HepG2 (cell line): Measurements from ENCODE around the gene AIF1. TPM values are rescaled to one million over a fixed set of nuclear protein-coding genes. Genes with fewer than 3 reads are reported as not detected.

Experiments
- ATAC-seq: fragments of 200-7000 bp; cut with Tn5 transposase; 3 replicates; pipeline ENCODE4 v1.9.1; 2020; ENCODE audit warnings: mild to moderate bottlenecking, moderate library complexity
- BruUV-seq: library from RNA; stranded (reverse); fragments of 400-500 nt; replicated peaks from 2 replicates; lab custom pipeline; 2021; lab: Mats Ljungman, UMichigan
- CTCF ChIA-PET: fragments of 300-600 bp; formaldehyde crosslinking; extraction: SDS; loops from one replicate; lab custom pipeline; 2021; ENCODE audit warnings: low total read pairs, inconsistent platforms, low intra/inter-chr PET ratio; lab: Yijun Ruan, JAX
- POLR2A ChIA-PET: fragments of 350-600 bp; sonication (Branson Sonifier 250); formaldehyde crosslinking; loops from one replicate; lab custom pipeline; 2020; ENCODE audit warnings: antibody characterized with exemption, inconsistent platforms; lab: Yijun Ruan, JAX
- DNase-seq: peaks from one replicate; pipeline ENCODE4 v3.0.0-alpha.2; 2015; ENCODE audit warnings: low spot score
- FAIRE-seq: peaks from 3 replicates; lab custom pipeline; 2011; peaks lifted over from hg19 to GRCh38; lab: Jason Lieb, UNC
- H2AFZ ChIP-seq: one replicate; pipeline ENCODE4 v1.6.1; 2011; ENCODE audit warnings: low read length, inconsistent platforms
- H3K27ac ChIP-seq: fragments of 300-600 bp; 3 replicates; pipeline ENCODE4 v1.8.0; 2011; ENCODE audit warnings: mixed run types, mild to moderate bottlenecking, mixed read lengths, low read length, inconsistent platforms; ENCODE audit not compliant: insufficient read depth; ENCODE audit errors: extremely low read length
- H3K27me3 ChIP-seq, 2 experiments: fragments of 200-600 bp in 1 of 2; 2 replicates in 1 of 2; 3 replicates in 1 of 2; pipeline versions ENCODE4 v1.6.0 to v1.8.0; 2011; ENCODE audit warnings: low read length in 2 of 2, mild to moderate bottlenecking in 2 of 2, moderate library complexity in 2 of 2, inconsistent platforms in 1 of 2; ENCODE audit not compliant: insufficient read depth in 2 of 2, control insufficient read depth in 1 of 2
- H3K36me3 ChIP-seq, 2 experiments: fragments of 200-600 bp in 1 of 2; replicated peaks in 1 of 2; 2 replicates in 1 of 2; 3 replicates in 1 of 2; pipeline versions ENCODE4 v1.5.1 to v1.8.0; 2011; ENCODE audit warnings: low read length in 2 of 2, inconsistent platforms in 1 of 2; ENCODE audit not compliant: insufficient read depth in 2 of 2, control insufficient read depth in 1 of 2
- H3K4me1 ChIP-seq: 2 replicates; pipeline ENCODE4 v1.5.1; 2012; ENCODE audit warnings: low read length, inconsistent platforms; ENCODE audit not compliant: insufficient read depth
- H3K4me2 ChIP-seq: 2 replicates; pipeline ENCODE4 v1.6.0; 2011; ENCODE audit warnings: low read depth, low read length, inconsistent platforms
- H3K4me3 ChIP-seq, 3 experiments: fragments of 200-600 bp in 1 of 3; sonication (generic), shearing (Covaris generic) in 1 of 3; replicated peaks in 1 of 3; 2 replicates each; pipeline ENCODE4 v1.5.1; 2011 to 2016; ENCODE audit warnings: low read length in 3 of 3, inconsistent platforms in 2 of 3, low read depth in 2 of 3, mild to moderate bottlenecking in 2 of 3, control low read depth in 1 of 3, mixed read lengths in 1 of 3; ENCODE audit not compliant: insufficient read depth in 1 of 3
- H3K79me2 ChIP-seq: one replicate; pipeline ENCODE4 v1.6.1; 2011; ENCODE audit warnings: low read length, inconsistent platforms; ENCODE audit not compliant: insufficient read depth
- H3K9ac ChIP-seq: 2 replicates; pipeline ENCODE4 v1.6.0; 2011; ENCODE audit warnings: mild to moderate bottlenecking, low read depth, low read length, inconsistent platforms; ENCODE audit not compliant: insufficient read depth
- H3K9me3 ChIP-seq: 2 replicates; pipeline ENCODE4 v1.5.1; 2012; ENCODE audit warnings: mild to moderate bottlenecking, low read length
- H4K20me1 ChIP-seq: 2 replicates; pipeline ENCODE4 v1.6.0; 2011; ENCODE audit warnings: inconsistent platforms, mild to moderate bottlenecking, low read length, moderate library complexity; ENCODE audit not compliant: insufficient read depth
- AGO2 ChIP-seq: fragments of 200-400 bp; formaldehyde crosslinking; optimal IDR thresholded peaks from 2 replicates; pipeline ENCODE3; 2017; ENCODE audit warnings: mild to moderate bottlenecking, low read depth, low read length, moderate library complexity
- FIP1L1 ChIP-seq: fragments of 200-400 bp; formaldehyde crosslinking; IDR thresholded peaks from 2 replicates; pipeline ENCODE4 v1.6.1; 2018; ENCODE audit warnings: low read depth, mild to moderate bottlenecking, low read length, moderate library complexity, borderline replicate concordance; ENCODE audit not compliant: insufficient read depth
- HNRNPL ChIP-seq: fragments of 200-400 bp; formaldehyde crosslinking; IDR thresholded peaks from 2 replicates; pipeline ENCODE4 v1.6.1; 2017; ENCODE audit warnings: mild to moderate bottlenecking, low read depth, low read length
- MIXL1 ChIP-seq: IDR thresholded peaks from 2 replicates; pipeline ENCODE4 v1.6.1; 2016
- NFIB ChIP-seq: sonication (generic); formaldehyde crosslinking; IDR thresholded peaks from 2 replicates; pipeline ENCODE4 v1.9.0; 2021; ENCODE audit warnings: missing genetic modification reagents, mild to moderate bottlenecking, borderline replicate concordance
- NONO ChIP-seq, 2 experiments: fragments of 450-650 bp in 1 of 2; sonication (generic) in 1 of 2; formaldehyde crosslinking in 1 of 2; IDR thresholded peaks in 1 of 2; conservative IDR thresholded peaks in 1 of 2; 2 replicates each; pipeline versions ENCODE4 v1.6.1 to v1.8.0; 2017 to 2022; ENCODE audit warnings: mild to moderate bottlenecking in 1 of 2, missing genetic modification reagents in 1 of 2, moderate library complexity in 1 of 2
- RBFOX2 ChIP-seq: fragments of 200-400 bp; formaldehyde crosslinking; IDR thresholded peaks from 2 replicates; pipeline ENCODE4 v1.6.1; 2017; ENCODE audit warnings: low read depth, mild to moderate bottlenecking, low read length
- RXRA ChIP-seq: sonication (generic); formaldehyde crosslinking; IDR thresholded peaks from 2 replicates; pipeline ENCODE4 v1.5.1; 2020; ENCODE audit warnings: missing genetic modification reagents
- ZFP41 ChIP-seq: sonication (generic); formaldehyde crosslinking; IDR thresholded peaks from 2 replicates; pipeline ENCODE4 v1.4.0; 2020; ENCODE audit warnings: mild to moderate bottlenecking, missing genetic modification reagents, borderline replicate concordance
- ZMYM3 ChIP-seq: sonication (generic); formaldehyde crosslinking; IDR thresholded peaks from 2 replicates; pipeline ENCODE4 v1.5.1; 2020; ENCODE audit warnings: mild to moderate bottlenecking, missing genetic modification reagents
- ZNF180 ChIP-seq: sonication (generic); formaldehyde crosslinking; IDR thresholded peaks from 2 replicates; pipeline ENCODE4 v1.4.0; 2020; ENCODE audit warnings: low read depth, missing genetic modification reagents, borderline replicate concordance
- ZNF225 ChIP-seq: sonication (generic); formaldehyde crosslinking; IDR thresholded peaks from 2 replicates; pipeline ENCODE4 v1.4.0; 2020; ENCODE audit warnings: mild to moderate bottlenecking, missing genetic modification reagents
- ZNF605 ChIP-seq: sonication (generic); formaldehyde crosslinking; IDR thresholded peaks from 2 replicates; pipeline ENCODE4 v1.8.0; 2022; ENCODE audit warnings: mild to moderate bottlenecking, missing genetic modification reagents
- ZNF678 ChIP-seq: sonication (generic); formaldehyde crosslinking; IDR thresholded peaks from 2 replicates; pipeline ENCODE4 v1.4.0; 2020; ENCODE audit warnings: mild to moderate bottlenecking, missing genetic modification reagents
- ZNF790 ChIP-seq: sonication (generic); formaldehyde crosslinking; IDR thresholded peaks from 2 replicates; pipeline ENCODE4 v1.8.0; 2022; ENCODE audit warnings: missing genetic modification reagents, mild to moderate bottlenecking, borderline replicate concordance
- WGBS: methylation state at CpG from one replicate; pipeline ENCODE4 v1.1.6; 2017; ENCODE audit warnings: low lambda C conversion rate; 5-methylcytosine and 5-hydroxymethylcytosine counted together
- in situ Hi-C: cut with HindIII; loops from 2 replicates; pipeline ENCODE4 v1.10.0; 2017; ENCODE audit warnings: low pct_unique_long_range_greater_than_20kb; ENCODE audit not compliant: extremely low pct_ligation_motif_present
- intact Hi-C: fragments of 100-400 bp; cut with micrococcal nuclease; formaldehyde crosslinking; loops from one replicate; pipeline ENCODE4 v1.10.0; 2022; ENCODE audit not compliant: unreplicated experiment
- polyA plus RNA-seq, 8 experiments: library from polyadenylated mRNA; depleted of rRNA in 3 of 8; stranded (reverse) in 7 of 8; unstranded in 1 of 8; fragments of >200 nt; fragmentation: Illumina TruSeq in 4 of 8; extraction: Trizol in 4 of 8; gene quantifications; 2 replicates each; pipeline versions ENCODE4 v1.2.1 to v1.2.3, GENCODE V29; 2011 to 2016; ENCODE audit warnings: low read depth in 4 of 8, missing spikeins in 1 of 8, mixed read lengths in 1 of 8; ENCODE audit not compliant: insufficient read depth in 1 of 8
- total RNA-seq, 5 experiments: library from RNA; depleted of rRNA; stranded (reverse); fragments of >200 nt; fragmentation: Illumina TruSeq; extraction: Trizol; gene quantifications; 2 replicates each; pipeline ENCODE4 v1.2.3, GENCODE V29; 2016; ENCODE audit warnings: low read depth in 1 of 5
- TF ChIP-seq, protein P1 (sequence below): sonication (generic); formaldehyde crosslinking; IDR thresholded peaks from 2 replicates; pipeline ENCODE4 v1.5.1; 2020; ENCODE audit warnings: mild to moderate bottlenecking, missing genetic modification reagents, moderate library complexity
- TF ChIP-seq, protein P2 (sequence below): sonication (generic); formaldehyde crosslinking; conservative IDR thresholded peaks from 2 replicates; pipeline ENCODE4 v1.4.0; 2020; ENCODE audit warnings: missing genetic modification reagents

The AIF1 gene
- total and polyA plus RNA-seq, 2 of the 13 experiments (the other 11 are each of a cell fraction or from before 2014, with no cell fraction given) = 1.5 TPM; not detected in 1

GRCh38 chr6:31643818-31644454 is 28.9 kb downstream of the AIF1 start:
- no peak overlapping the region for H3K9ac ChIP-seq
- peak overlapping the region; percentile 18; the same call in 1 of the 2 replicates for H3K4me2 ChIP-seq
- peaks cover 28% of the 10 kb centered on the region for H3K4me1 ChIP-seq
- POLR2A ChIA-PET = interaction anchor here (0.8 to 3.6 kb wide), 8 partner anchors 9 to 186 kb away, joined by 3 to 104 read pairs (median 7); partner anchors contain the start of genes APOM, BAG6, C6orf47 and CSNK2B
- H3K79me2 ChIP-seq = peaks cover 10% of the 10 kb centered on the region
- CTCF ChIA-PET = no interaction called here
- ATAC-seq (peak; percentile 58), DNase-seq (no peak), FAIRE-seq (no peak)
- H3K9me3 ChIP-seq = no peaks in the 10 kb centered on the region
- in situ Hi-C loops = no loop called here
- no peaks in the 10 kb centered on the region for H3K27me3 ChIP-seq
- no peak overlapping the region; a peak in 1 of 6 replicates for H3K4me3 ChIP-seq
- H2AFZ ChIP-seq = no peak overlapping the region
- no peaks in the 10 kb centered on the region for H4K20me1 ChIP-seq
- no TSS peak for BruUV-seq
- intact Hi-C loops = no loop called here
- H3K36me3 ChIP-seq = peaks cover 72 to 92% of the 10 kb centered on the region in 2 experiments
- 92% methylated on average over 9 of the region's 17 CpGs for WGBS
- TF ChIP-seq, protein P1, sequence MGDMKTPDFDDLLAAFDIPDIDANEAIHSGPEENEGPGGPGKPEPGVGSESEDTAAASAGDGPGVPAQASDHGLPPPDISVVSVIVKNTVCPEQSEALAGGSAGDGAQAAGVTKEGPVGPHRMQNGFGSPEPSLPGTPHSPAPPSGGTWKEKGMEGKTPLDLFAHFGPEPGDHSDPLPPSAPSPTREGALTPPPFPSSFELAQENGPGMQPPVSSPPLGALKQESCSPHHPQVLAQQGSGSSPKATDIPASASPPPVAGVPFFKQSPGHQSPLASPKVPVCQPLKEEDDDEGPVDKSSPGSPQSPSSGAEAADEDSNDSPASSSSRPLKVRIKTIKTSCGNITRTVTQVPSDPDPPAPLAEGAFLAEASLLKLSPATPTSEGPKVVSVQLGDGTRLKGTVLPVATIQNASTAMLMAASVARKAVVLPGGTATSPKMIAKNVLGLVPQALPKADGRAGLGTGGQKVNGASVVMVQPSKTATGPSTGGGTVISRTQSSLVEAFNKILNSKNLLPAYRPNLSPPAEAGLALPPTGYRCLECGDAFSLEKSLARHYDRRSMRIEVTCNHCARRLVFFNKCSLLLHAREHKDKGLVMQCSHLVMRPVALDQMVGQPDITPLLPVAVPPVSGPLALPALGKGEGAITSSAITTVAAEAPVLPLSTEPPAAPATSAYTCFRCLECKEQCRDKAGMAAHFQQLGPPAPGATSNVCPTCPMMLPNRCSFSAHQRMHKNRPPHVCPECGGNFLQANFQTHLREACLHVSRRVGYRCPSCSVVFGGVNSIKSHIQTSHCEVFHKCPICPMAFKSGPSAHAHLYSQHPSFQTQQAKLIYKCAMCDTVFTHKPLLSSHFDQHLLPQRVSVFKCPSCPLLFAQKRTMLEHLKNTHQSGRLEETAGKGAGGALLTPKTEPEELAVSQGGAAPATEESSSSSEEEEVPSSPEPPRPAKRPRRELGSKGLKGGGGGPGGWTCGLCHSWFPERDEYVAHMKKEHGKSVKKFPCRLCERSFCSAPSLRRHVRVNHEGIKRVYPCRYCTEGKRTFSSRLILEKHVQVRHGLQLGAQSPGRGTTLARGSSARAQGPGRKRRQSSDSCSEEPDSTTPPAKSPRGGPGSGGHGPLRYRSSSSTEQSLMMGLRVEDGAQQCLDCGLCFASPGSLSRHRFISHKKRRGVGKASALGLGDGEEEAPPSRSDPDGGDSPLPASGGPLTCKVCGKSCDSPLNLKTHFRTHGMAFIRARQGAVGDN = peak; percentile 43
- TF ChIP-seq NFIB (CRISPR knock-in tag) (0 out of 2 replicates have a peak, but pooled peaks have one; percentile 87), ZFP41 (CRISPR knock-in tag) (no peak), AGO2 (peak; percentile 70), HNRNPL (peak; percentile 79; the same call in 1 of the 2 replicates), ZNF180 (CRISPR knock-in tag) (no peak), MIXL1 (CRISPR knock-in tag) (no peak), RBFOX2 (peak; percentile 67; the same call in 1 of the 2 replicates), ZNF225 (CRISPR knock-in tag) (0 out of 2 replicates have a peak, but pooled peaks have one; percentile 35), NONO (IDR thresholded peaks at IDR 0.05) (no peak), NONO (CRISPR knock-in tag; conservative IDR thresholded peaks at IDR 0.05) (0 out of 2 replicates have a peak, but pooled peaks have one; percentile 5), ZNF678 (no peak), ZMYM3 (CRISPR knock-in tag) (no peak), ZNF605 (0 out of 2 replicates have a peak, but pooled peaks have one; percentile 13), FIP1L1 (no peak), ZNF790 (CRISPR knock-in tag) (peak; percentile 49; the same call in 1 of the 2 replicates), RXRA (CRISPR knock-in tag) (peak; percentile 17; the same call in 1 of the 2 replicates)
- TF ChIP-seq, protein P2, sequence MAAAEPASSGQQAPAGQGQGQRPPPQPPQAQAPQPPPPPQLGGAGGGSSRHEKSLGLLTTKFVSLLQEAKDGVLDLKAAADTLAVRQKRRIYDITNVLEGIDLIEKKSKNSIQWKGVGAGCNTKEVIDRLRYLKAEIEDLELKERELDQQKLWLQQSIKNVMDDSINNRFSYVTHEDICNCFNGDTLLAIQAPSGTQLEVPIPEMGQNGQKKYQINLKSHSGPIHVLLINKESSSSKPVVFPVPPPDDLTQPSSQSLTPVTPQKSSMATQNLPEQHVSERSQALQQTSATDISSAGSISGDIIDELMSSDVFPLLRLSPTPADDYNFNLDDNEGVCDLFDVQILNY (CRISPR knock-in tag) = no peak
- peak overlapping the region; percentile 5 for H3K27ac ChIP-seq
